A549 (cell line): ENCODE data around the gene POLR1D. TPM values are rescaled to one million over a fixed set of nuclear protein-coding genes. Genes with fewer than 3 reads are reported as not detected.
A peak's percentile ranks its signal among the peaks of the same experiment; 100 is the strongest.

ENCODE experiments used
- ATAC-seq, 2 experiments: fragments of 200-7000 bp in 1 of 2; fragments of >200 bp in 1 of 2; cut with Nextera tagmentation in 1 of 2; cut with Tn5 transposase in 1 of 2; 3 replicates each; pipeline versions ENCODE4 v1.8.0 to v1.9.1; 2018 to 2020; ENCODE audit warnings: mild to moderate bottlenecking in 1 of 2, moderate library complexity in 1 of 2
- CTCF ChIA-PET: fragments of 300-600 bp; sonication (Branson Sonifier 250); formaldehyde crosslinking; extraction: SDS; loops from one replicate; lab custom pipeline; 2021; ENCODE audit warnings: antibody characterized with exemption, inconsistent platforms; lab: Yijun Ruan, JAX
- POLR2A ChIA-PET: fragments of 350-600 bp; formaldehyde crosslinking; extraction: SDS; loops from one replicate; lab custom pipeline; 2021; ENCODE audit warnings: antibody characterized with exemption, inconsistent platforms; lab: Yijun Ruan, JAX
- DNase-seq, 2 experiments: peaks; one replicate each; pipeline versions ENCODE4 v3.0.0 to v3.0.0-alpha.2; 2011 to 2016; ENCODE audit warnings: low read depth in 1 of 2, low spot score in 1 of 2
- FAIRE-seq: peaks from 2 replicates; lab custom pipeline; 2011; peaks lifted over from hg19 to GRCh38; lab: Jason Lieb, UNC
- H3K27ac ChIP-seq, 2 experiments: fragments of >200 bp; sonication (Bioruptor Twin); formaldehyde crosslinking; 3 replicates each; pipeline ENCODE4 v1.5.1; 2016 to 2017
- H3K4me1 ChIP-seq: fragments of >200 bp; sonication (Bioruptor Twin); formaldehyde crosslinking; 3 replicates; pipeline ENCODE4 v1.6.1; 2016
- H3K4me2 ChIP-seq: fragments of >200 bp; sonication (Bioruptor Twin); formaldehyde crosslinking; 3 replicates; pipeline ENCODE4 v1.6.1; 2016
- H3K4me3 ChIP-seq: fragments of >200 bp; sonication (Bioruptor Twin); formaldehyde crosslinking; 3 replicates; pipeline ENCODE4 v1.5.1; 2016
- H3K9me3 ChIP-seq: fragments of >200 bp; sonication (Bioruptor Twin); formaldehyde crosslinking; 3 replicates; pipeline ENCODE4 v1.6.1; 2016
- BHLHE40 ChIP-seq: IDR thresholded peaks from 2 replicates; pipeline ENCODE4 v1.6.1; 2012; ENCODE audit warnings: low read depth, low read length, inconsistent platforms
- CBX2 ChIP-seq: fragments of 200-600 bp; sonication (generic); IDR thresholded peaks from 2 replicates; pipeline ENCODE4 v1.6.1; 2016; ENCODE audit warnings: low read depth, mild to moderate bottlenecking, borderline replicate concordance
- CBX8 ChIP-seq: fragments of 200-600 bp; sonication (generic); IDR thresholded peaks from 2 replicates; pipeline ENCODE4 v1.6.1; 2016
- CEBPB ChIP-seq, 2 experiments: fragments of >200 bp in 1 of 2; sonication (Bioruptor Twin) in 1 of 2; formaldehyde crosslinking in 1 of 2; IDR thresholded peaks; 2 replicates each; pipeline ENCODE4 v1.6.1; 2012 to 2016
- EHMT2 ChIP-seq: fragments of 200-600 bp; sonication (generic); IDR thresholded peaks from 2 replicates; pipeline ENCODE4 v1.6.1; 2016; ENCODE audit warnings: antibody characterized with exemption, low read depth, mild to moderate bottlenecking, moderate library complexity
- FOSB ChIP-seq: fragments of 250-450 bp; sonication (Bioruptor Pico); IDR thresholded peaks from 2 replicates; pipeline ENCODE4 v1.5.0; 2020; ENCODE audit warnings: mild to moderate bottlenecking, moderate library complexity
- FOSL2 ChIP-seq, 2 experiments: fragments of 450-650 bp in 1 of 2; fragments of >200 bp in 1 of 2; sonication (Bioruptor Twin) in 1 of 2; formaldehyde crosslinking; IDR thresholded peaks; 2 replicates each; pipeline versions ENCODE4 v1.5.0 to v1.6.1; 2016 to 2020; ENCODE audit warnings: mild to moderate bottlenecking in 1 of 2, moderate library complexity in 1 of 2
- GATA3 ChIP-seq: IDR thresholded peaks from 2 replicates; pipeline ENCODE4 v1.6.1; 2012; ENCODE audit warnings: borderline replicate concordance
- HEYL ChIP-seq: fragments of 250-450 bp; sonication (Bioruptor Pico); IDR thresholded peaks from 2 replicates; pipeline ENCODE4 v1.8.0; 2021; ENCODE audit warnings: mild to moderate bottlenecking, moderate library complexity
- HOXB13 ChIP-seq: fragments of 250-450 bp; sonication (Bioruptor Pico); IDR thresholded peaks from 2 replicates; pipeline ENCODE4 v1.5.0; 2020; ENCODE audit warnings: low read depth, mild to moderate bottlenecking, moderate library complexity
- JUN ChIP-seq, 2 experiments: fragments of >200 bp; sonication (Bioruptor Twin); formaldehyde crosslinking; IDR thresholded peaks; 2 replicates in 1 of 2; 3 replicates in 1 of 2; pipeline ENCODE4 v1.6.1; 2016 to 2017
- MAZ ChIP-seq: fragments of 150-350 bp; IDR thresholded peaks from 2 replicates; pipeline ENCODE4 v1.6.1; 2014; ENCODE audit warnings: antibody characterized with exemption, low read depth, low read length, borderline replicate concordance
- PHF8 ChIP-seq: fragments of 200-600 bp; sonication (generic); IDR thresholded peaks from 2 replicates; pipeline ENCODE4 v1.6.1; 2016; ENCODE audit warnings: low read depth, mild to moderate bottlenecking, antibody characterized with exemption, moderate library complexity, borderline replicate concordance
- POLR2A ChIP-seq: IDR thresholded peaks from 2 replicates; pipeline ENCODE4 v1.6.1; 2012; ENCODE audit warnings: mild to moderate bottlenecking, low read length
- RAD21 ChIP-seq, 2 experiments: fragments of >200 bp in 1 of 2; sonication (Bioruptor Twin) in 1 of 2; formaldehyde crosslinking in 1 of 2; IDR thresholded peaks in 1 of 2; conservative IDR thresholded peaks in 1 of 2; 2 replicates in 1 of 2; 3 replicates in 1 of 2; pipeline ENCODE4 v1.6.1; 2012 to 2018; ENCODE audit warnings: inconsistent platforms in 1 of 2
- RCOR1 ChIP-seq: fragments of 150-350 bp; IDR thresholded peaks from 2 replicates; pipeline ENCODE4 v1.6.1; 2014; ENCODE audit warnings: antibody characterized with exemption, low read length, low read depth
- RNF2 ChIP-seq: fragments of 200-600 bp; sonication (generic); IDR thresholded peaks from 2 replicates; pipeline ENCODE4 v1.6.1; 2016; ENCODE audit warnings: low read depth, mild to moderate bottlenecking, antibody characterized with exemption, moderate library complexity, borderline replicate concordance
- SMC3 ChIP-seq: fragments of >200 bp; sonication (Bioruptor Twin); formaldehyde crosslinking; IDR thresholded peaks from 3 replicates; pipeline ENCODE4 v1.6.1; 2018; ENCODE audit warnings: inconsistent platforms
- ZC3H11A ChIP-seq: fragments of 450-650 bp; IDR thresholded peaks from 2 replicates; pipeline ENCODE4 v1.6.1; 2014; ENCODE audit warnings: antibody characterized with exemption, mild to moderate bottlenecking
- ZFP36 ChIP-seq: fragments of 450-650 bp; IDR thresholded peaks from 2 replicates; pipeline ENCODE4 v1.6.1; 2014; ENCODE audit warnings: borderline replicate concordance; ENCODE audit not compliant: partially characterized antibody
- WGBS: methylation state at CpG from one replicate; pipeline ENCODE4 v1.1.6; 2017; ENCODE audit errors: missing lambda C conversion rate; 5-methylcytosine and 5-hydroxymethylcytosine counted together
- polyA plus RNA-seq, 4 experiments: library from polyadenylated mRNA; depleted of rRNA in 3 of 4; stranded (reverse); fragments of >200 nt; fragmentation: RNase III in 1 of 4; extraction: RNeasy Plus Mini Kit Qiagen cat#74134 plus additional on column Dnase treatment in 1 of 4; gene quantifications; 2 replicates in 3 of 4; 3 replicates in 1 of 4; pipeline ENCODE4 v1.2.3, GENCODE V29; 2011 to 2017
- TF ChIP-seq, protein P1 (sequence below): fragments of 250-450 bp; sonication (Bioruptor Pico); IDR thresholded peaks from 2 replicates; pipeline ENCODE4 v1.5.0; 2021; ENCODE audit warnings: mild to moderate bottlenecking, moderate library complexity, borderline replicate concordance
- TF ChIP-seq, protein P2 (sequence below): IDR thresholded peaks from 2 replicates; pipeline ENCODE4 v1.6.1; 2012; ENCODE audit warnings: low read depth, borderline replicate concordance
- TF ChIP-seq, protein P3 (sequence below): fragments of >200 bp; sonication (Bioruptor Twin); formaldehyde crosslinking; IDR thresholded peaks from 3 replicates; pipeline ENCODE4 v1.6.1; 2016

Gene POLR1D
- polyA plus RNA-seq, 2 of the 4 experiments (the other 2 are of a cell fraction): 110 to 161 TPM

DNA sequence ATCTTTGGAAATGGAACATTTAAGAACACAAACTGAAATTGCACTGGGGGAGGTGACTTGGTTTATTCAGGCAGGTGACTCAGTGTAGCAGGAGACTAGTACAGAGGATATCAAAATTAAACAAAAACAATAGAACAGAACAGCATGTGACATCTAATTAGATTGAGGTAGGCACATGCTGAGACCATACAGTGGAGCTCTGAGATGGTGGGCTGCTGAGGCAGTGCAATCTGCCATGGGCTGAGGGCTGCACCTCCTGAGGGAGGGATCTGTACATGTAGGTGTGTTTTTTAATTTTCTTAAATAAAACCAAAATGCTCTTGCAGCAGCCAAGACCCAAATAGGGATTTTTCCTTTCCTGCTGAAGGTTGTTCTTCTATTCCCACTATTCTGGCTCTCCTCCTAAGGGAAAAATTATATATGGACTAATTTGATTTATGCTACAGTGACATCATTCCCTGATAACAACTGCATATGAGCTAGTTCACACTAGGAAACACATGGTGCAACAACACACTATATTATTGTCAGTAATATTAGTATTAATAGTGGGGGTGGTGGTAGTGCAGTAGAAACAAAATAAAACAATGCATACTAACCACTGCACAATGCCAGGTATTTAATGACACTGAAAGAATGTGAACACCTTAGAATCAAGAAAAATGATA is 49.3 kb upstream of the POLR1D start:
- H3K27ac ChIP-seq: no peak overlapping the region
- FAIRE-seq (no peak), DNase-seq (no peak), ATAC-seq (no peak)
- TF ChIP-seq, protein P1, sequence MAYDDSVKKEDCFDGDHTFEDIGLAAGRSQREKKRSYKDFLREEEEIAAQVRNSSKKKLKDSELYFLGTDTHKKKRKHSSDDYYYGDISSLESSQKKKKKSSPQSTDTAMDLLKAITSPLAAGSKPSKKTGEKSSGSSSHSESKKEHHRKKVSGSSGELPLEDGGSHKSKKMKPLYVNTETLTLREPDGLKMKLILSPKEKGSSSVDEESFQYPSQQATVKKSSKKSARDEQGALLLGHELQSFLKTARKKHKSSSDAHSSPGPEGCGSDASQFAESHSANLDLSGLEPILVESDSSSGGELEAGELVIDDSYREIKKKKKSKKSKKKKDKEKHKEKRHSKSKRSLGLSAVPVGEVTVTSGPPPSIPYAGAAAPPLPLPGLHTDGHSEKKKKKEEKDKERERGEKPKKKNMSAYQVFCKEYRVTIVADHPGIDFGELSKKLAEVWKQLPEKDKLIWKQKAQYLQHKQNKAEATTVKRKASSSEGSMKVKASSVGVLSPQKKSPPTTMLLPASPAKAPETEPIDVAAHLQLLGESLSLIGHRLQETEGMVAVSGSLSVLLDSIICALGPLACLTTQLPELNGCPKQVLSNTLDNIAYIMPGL (CRISPR knock-in tag): no peak
- TF ChIP-seq, protein P2, sequence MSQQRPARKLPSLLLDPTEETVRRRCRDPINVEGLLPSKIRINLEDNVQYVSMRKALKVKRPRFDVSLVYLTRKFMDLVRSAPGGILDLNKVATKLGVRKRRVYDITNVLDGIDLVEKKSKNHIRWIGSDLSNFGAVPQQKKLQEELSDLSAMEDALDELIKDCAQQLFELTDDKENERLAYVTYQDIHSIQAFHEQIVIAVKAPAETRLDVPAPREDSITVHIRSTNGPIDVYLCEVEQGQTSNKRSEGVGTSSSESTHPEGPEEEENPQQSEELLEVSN: no peak
- no peak for TF ChIP-seq GATA3
- TF ChIP-seq RAD21 (conservative IDR thresholded peaks at IDR 0.05 in 1 of 2, IDR thresholded peaks at IDR 0.05 in 1 of 2): no peak
- no peak for TF ChIP-seq CBX2
- TF ChIP-seq EHMT2: no peak
- no peak for TF ChIP-seq ZC3H11A
- TF ChIP-seq MAZ: no peak
- no peak for TF ChIP-seq POLR2A
- no peak for TF ChIP-seq HOXB13
- H3K4me1 ChIP-seq: peaks cover 7% of the 10 kb centered on the region; the same call in 1 of the 3 replicates
- CTCF ChIA-PET: interaction anchor here (1.2 kb wide), 1 partner anchor 39 kb away, joined by 3 read pairs; no protein-coding TSS in a partner anchor
- H3K4me2 ChIP-seq: no peak overlapping the region
- no peaks in the 10 kb centered on the region for H3K9me3 ChIP-seq
- H3K4me3 ChIP-seq: no peak overlapping the region
- POLR2A ChIA-PET: no interaction called here

DNA sequence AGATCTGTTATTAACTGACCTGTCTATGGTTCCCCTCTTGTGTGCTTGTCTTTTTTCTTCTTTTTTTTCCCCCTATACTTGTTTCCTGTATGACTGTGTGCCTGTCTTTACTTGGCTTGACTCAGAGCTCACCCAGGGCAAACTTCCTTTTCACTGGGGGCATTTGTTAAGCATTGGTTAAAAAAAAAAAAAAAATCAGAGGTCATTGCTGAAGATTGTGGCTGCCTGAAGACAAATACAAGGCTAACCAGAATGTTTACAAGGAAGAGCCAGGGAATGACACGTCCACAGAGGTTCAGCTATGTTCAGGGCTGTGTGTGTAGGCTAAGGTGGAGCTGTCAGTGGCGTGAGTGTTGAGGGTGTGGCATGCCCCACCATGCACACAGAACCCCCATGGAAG is 48.4 kb upstream of the POLR1D start:
- CTCF ChIA-PET: interaction anchor here (0.7 to 1.2 kb wide), 2 partner anchors 40 to 101 kb away, joined by 3 read pairs; no protein-coding TSS in a partner anchor
- Histone ChIP-seq H3K9me3 (no peaks in the 10 kb centered on the region), H3K27ac (no peak overlapping the region), H3K4me1 (peaks cover 9% of the 10 kb centered on the region), H3K4me3 (no peak overlapping the region), H3K4me2 (peak overlapping the region; percentile 31; the same call in 1 of the 3 replicates)
- ATAC-seq: peak in 1 of 2 experiments; percentile 54; a peak in 3 of 6 replicates
- FAIRE-seq: no peak
- 25% methylated on average over 2 of the region's 2 CpGs for WGBS
- POLR2A ChIA-PET: no interaction called here
- TF ChIP-seq CEBPB (IDR thresholded peaks at IDR 0.05): no peak
- no peak for TF ChIP-seq PHF8
- no peak for TF ChIP-seq HEYL (CRISPR knock-in tag)
- no peak for TF ChIP-seq RNF2
- TF ChIP-seq, protein P3, sequence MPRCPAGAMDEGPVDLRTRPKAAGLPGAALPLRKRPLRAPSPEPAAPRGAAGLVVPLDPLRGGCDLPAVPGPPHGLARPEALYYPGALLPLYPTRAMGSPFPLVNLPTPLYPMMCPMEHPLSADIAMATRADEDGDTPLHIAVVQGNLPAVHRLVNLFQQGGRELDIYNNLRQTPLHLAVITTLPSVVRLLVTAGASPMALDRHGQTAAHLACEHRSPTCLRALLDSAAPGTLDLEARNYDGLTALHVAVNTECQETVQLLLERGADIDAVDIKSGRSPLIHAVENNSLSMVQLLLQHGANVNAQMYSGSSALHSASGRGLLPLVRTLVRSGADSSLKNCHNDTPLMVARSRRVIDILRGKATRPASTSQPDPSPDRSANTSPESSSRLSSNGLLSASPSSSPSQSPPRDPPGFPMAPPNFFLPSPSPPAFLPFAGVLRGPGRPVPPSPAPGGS: no peak
- TF ChIP-seq CBX8: no peak
- TF ChIP-seq FOSL2 (IDR thresholded peaks at IDR 0.05): no peak
- TF ChIP-seq FOSL2 (CRISPR knock-in tag; IDR thresholded peaks at IDR 0.05): no peak
- TF ChIP-seq BHLHE40: no peak
- TF ChIP-seq SMC3: no peak
- no peak for TF ChIP-seq JUN (IDR thresholded peaks at IDR 0.05)
- TF ChIP-seq ZFP36: no peak
- TF ChIP-seq FOSB (CRISPR knock-in tag): no peak
- TF ChIP-seq RCOR1: no peak
- peak in 1 of 2 experiments; percentile 19 for DNase-seq
